ENCODE results near the gene ODF4.

GRCh38 chr17:8372422-8372821 is 32.8 kb downstream of the ODF4 start:
- TF ChIP-seq, protein P1, sequence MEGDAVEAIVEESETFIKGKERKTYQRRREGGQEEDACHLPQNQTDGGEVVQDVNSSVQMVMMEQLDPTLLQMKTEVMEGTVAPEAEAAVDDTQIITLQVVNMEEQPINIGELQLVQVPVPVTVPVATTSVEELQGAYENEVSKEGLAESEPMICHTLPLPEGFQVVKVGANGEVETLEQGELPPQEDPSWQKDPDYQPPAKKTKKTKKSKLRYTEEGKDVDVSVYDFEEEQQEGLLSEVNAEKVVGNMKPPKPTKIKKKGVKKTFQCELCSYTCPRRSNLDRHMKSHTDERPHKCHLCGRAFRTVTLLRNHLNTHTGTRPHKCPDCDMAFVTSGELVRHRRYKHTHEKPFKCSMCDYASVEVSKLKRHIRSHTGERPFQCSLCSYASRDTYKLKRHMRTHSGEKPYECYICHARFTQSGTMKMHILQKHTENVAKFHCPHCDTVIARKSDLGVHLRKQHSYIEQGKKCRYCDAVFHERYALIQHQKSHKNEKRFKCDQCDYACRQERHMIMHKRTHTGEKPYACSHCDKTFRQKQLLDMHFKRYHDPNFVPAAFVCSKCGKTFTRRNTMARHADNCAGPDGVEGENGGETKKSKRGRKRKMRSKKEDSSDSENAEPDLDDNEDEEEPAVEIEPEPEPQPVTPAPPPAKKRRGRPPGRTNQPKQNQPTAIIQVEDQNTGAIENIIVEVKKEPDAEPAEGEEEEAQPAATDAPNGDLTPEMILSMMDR (conservative IDR thresholded peaks at IDR 0.05; ENCODE audit: low read depth, low read length) = no peak
- no peak for TF ChIP-seq EZH2 (IDR thresholded peaks at IDR 0.05; ENCODE audit: low read length, unreplicated experiment)
